Stimulated activated CD8-positive, alpha-beta memory T cell treated with anti-CD3 and anti-CD28 coated beads, Interleukin-12 subunit alpha, Interleukin-12 subunit beta, amount 100 ng/mL, for 1 hour (primary cell): ENCODE data around the gene PROX2.

Source experiments
- DNase-seq: peaks from one replicate; pipeline ENCODE4 v3.0.0-alpha.2; 2020; ENCODE audit warnings: low read depth

The PROX2 gene

DNA sequence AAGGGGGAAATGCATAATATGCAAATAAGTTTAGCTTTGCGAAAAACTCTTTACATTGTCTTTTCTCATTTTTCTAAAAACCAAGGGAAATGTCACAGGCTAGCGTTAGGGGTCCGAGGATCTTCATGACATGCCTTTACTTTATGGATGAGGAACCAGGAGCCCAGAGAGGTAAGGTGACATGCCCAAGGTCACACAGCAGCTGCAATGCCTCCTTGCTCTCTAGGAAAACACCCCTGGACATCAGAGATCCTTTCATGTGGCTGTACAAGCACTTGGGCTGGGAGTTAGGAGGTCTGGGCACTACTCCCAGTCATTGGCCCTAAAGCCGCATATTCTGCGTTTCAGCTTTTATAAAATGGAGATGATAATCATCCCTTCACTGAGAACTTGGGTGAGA is 741 bp downstream of the PROX2 start:
- no peak for DNase-seq

DNA sequence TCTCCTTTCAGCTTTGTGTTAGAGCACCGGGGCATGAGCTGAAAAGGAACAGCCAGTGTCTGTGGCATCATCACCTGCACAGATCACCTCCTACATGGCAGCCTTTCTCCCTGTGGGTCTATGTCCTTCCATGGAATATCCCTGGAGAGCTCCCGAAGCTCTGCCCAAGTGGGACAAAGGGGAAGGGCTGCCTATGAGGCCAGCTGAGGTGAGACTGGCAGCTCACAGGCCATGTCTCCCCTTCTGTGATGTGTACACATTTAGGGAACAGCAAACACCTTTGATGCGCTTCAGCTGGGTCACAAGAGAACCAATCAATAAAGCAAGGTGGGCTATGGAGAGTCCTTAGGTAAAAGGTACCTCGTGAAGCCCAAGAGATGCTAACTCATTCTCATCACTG is 4.1 kb downstream of the PROX2 start:
- no peak for DNase-seq

DNA sequence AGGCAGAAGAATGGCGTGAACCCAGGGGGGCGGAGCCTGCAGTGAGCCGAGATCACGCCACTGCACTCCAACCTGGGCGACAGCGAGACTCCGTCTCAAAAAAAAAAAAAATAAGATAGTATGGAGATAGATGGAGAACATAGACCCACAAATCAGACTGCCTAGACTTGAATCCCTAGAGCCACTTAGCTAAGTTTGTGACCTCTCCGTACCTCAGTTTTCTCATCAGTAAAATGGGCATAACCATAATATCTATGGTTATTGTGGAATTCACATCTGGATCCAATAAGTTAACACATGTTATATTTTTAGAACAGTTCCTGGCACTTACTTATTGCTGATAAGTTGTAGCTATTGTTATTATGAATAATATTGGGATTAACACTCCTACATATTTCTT is 7.2 kb downstream of the PROX2 start:
- DNase-seq, result no peak

DNA sequence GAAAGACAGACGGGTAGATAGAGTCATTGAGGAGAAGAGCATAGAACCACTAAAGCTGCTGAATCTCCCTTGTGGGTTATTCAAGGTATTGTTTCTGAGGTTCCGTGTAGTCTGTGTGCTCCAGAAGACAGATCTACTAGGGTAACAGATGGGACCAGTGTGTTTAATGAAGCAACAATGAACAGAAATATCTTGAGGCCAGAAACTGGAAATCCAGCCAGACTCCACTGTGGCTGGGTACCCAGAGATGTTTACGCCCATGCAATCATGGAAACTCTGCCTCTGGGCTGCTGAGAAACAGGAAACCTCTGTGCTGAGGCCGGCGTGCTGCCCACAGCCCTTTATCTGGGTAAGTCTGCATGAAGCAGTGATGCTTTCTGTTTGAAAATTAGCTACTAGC is 8.3 kb downstream of the PROX2 start:
- DNase-seq, result peak; percentile 32

DNA sequence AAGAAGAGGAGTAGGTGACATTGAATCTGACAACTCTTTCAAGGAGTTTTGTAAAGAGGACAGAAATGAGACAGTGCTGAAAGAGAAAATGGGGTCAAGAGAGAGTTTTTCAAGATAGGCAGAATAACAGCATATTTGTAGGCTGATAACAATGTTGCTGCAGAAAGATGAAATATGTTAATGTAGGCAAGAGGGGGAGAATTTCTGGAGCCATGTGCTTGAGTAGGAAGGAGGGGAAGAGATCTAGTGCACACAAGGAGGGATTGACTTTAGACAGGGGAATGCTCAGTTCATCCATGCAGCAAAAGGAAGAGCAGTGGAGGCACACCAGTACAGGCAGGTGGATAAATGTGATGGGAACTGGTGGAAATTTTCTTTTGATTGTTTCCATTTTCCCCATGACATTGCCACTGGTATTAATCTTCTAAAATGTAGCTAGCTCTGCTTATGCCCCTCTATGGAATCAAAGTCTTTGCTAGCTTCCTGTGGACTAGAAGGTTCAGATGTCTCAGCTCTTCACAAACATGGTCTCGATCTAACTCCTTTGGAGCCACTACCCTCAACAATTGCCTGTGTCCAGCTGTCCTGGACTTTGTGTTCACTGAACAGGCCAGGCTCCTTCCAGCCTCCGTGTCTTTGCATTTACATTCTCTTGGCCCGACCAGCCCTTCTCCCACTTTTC is 9.1 kb downstream of the PROX2 start:
- DNase-seq, result no peak

DNA sequence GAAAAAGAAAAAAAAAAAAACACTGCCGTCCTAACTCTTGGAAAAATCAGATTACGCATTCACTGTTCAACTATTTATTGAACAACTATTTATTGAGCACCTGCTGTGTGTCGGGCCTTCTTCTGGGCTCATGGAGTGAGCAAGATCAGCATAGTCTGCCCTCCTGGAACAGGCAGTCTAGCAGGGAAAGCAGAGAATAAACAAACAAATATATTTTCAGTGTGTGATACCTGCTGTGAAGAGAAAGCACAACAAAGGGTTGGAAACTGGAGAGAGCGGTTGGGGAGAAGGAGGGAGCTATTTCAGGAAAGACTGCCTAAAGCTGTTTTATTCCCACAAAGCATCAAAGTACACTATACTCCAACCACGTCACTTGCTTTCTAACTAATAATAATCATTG is 10.8 kb downstream of the PROX2 start:
- no peak for DNase-seq

DNA sequence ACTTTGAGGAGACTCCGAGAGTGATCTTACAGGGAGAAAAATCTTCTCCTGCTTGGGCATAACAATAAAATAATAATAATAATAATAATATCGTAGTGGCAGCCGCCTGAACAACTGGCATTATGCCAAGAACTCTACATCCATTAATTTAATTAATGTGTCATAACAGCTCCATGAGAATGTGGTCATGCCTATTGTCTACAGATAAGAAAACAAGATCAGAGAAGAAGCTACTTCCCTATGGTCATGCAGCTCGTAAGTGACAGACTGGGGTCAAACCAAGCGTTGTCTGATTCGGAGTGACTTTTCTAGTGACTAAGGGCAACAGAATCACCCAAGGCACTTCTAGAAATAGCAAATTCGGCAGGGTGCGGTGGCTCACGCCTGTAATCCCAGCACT is 11.7 kb downstream of the PROX2 start:
- DNase-seq, result no peak

DNA sequence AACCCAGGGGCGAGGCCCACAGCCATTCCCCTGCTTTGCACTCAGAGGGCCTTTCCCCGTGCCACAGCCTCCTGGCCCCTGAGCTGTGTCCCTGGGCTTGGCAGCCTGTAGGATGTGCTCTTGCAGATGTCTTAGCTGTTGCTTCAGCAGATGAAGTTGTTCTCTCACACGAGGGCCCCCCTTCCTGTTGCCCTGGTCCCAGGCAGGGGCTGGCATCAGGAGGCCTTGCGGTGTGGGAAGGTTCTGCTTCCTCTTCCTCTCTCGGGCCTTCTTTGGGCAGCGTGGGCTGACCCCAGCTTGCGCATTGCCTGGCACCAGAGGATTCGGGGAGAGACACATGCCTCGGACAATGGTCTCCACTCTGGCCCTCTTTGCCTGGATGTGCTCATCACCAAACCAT is 12.7 kb downstream of the PROX2 start:
- DNase-seq, result no peak

DNA sequence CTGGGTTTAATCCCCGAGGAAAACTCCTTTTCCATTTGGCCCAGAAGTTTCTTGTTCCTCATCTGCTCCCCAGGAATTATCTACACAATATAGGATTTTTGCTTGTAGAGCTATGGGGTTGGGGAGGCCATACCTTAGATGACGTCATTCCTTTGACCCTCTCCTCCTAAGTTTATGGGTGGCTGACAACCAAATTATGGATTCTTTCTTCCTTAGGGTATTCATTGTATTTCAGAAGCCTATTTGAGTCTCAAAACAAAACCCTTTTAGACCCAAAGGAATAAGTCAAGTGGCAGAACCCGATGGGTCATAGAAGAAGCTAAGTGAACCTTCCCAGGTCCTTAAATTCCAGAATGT is 14.2 kb downstream of the PROX2 start:
- no peak for DNase-seq

DNA sequence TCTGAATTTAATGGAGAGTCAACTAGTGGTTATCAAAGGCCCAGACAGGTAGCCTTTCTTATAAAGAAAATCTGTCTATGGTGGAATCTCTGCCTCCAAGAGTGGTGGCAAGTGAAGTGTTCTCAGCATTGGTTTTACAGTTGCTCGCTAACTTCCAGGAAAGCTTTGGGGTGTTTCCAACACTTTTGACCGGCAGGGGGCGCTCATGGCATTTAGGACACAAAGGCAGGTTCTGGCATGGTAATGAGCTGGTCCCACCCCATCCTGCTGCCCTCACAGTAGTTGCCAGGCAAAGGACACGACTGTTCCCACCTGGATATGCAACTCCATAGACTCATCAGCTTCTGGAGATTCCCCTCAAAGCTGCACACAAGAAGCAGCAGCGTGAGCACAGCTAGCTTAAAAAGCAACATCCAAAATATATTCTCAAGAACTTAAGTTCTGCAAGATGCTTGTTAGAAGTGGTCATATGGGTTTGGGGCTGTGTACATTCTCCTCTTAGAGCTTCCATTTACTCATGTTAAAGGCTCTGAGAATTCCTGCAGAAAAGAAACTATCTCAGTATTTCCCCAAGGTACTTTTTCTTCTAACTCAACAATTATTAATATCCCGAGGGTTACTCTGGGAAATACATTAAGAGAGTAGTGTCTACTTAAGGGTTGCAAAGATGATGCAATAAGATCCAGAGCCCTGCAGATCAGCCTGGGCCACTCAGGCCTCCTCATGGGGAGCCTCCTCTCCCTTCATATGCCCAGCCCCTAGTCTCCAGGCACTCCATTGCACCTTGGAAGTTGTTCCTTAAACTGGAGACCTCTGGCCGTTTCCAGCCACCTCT is 14.8 kb downstream of the PROX2 start:
- peak; percentile 95 for DNase-seq

DNA sequence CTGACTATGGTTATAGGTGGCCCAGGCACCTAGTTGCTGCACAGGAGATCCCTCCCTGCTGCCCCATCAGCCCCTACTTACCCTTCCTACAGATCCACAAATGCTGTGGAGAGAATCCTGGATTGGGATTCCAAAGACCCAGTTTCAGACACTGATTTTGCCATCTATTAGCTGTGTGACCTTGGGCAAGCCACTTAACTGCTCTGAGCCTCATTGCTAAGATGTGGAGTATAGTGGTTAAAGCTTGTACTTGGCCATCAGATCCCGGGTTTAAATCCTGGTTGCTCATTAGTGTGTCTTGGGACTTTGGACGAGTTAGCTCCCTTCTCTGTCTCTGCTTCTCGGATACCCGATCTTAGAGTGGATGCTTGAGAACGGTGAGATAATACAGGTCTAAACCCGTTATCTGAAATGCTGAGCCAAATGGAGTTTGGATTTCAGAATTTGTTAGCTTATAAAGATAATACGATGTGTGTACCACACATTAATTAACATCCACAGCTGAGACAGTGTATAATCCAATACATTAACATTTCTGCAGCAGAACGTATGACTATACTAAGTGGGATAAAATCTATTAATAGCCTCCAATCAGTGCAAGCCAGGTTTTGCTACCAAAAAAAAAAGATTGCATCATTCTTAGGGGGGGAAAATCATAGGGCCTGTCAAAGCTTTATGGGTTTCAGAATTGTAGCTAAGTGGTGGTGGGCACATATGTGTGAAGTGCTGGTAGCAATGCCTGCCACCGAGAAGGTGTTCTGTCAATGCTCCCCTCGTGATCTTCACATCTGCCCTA is 16.0 kb downstream of the PROX2 start:
- no peak for DNase-seq

DNA sequence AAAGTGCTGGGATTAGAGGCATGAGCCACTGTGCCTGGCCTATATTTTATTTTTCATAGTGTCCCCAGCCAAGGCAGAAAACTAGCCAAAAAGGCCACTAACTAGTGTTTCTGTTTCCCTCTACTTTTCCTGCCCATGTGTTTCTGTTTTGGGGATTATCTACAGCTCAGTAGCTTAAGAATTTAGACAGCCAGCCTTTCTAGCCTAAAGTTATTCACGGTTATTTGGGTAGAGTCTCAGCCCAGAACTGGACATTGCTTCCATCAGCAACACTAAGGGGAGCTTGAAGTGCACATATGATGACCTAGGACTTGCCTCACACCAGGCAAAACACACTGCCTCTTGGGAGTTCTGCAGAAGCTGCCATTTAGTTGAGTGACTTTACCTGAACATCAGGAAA is 17.9 kb downstream of the PROX2 start:
- DNase-seq, result no peak

DNA sequence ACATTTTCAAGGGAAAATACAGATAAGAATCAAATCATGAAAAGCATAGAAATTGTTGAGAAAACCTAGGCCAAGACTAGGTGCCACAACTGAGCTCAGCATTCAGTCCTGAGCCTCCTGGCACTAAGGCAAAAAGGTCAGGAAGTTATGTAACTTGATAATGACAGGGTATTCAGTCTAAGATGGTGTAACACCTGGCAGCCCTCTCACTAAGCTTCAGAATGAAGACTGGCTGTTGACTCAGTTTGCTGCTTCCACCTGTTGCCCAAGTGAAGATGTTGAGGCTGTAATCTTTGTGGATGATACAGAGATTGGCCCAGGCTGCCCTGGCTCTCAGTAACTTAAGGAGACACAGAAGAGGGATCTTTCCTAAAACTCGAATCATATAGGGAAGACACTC is 19.6 kb downstream of the PROX2 start:
- no peak for DNase-seq

DNA sequence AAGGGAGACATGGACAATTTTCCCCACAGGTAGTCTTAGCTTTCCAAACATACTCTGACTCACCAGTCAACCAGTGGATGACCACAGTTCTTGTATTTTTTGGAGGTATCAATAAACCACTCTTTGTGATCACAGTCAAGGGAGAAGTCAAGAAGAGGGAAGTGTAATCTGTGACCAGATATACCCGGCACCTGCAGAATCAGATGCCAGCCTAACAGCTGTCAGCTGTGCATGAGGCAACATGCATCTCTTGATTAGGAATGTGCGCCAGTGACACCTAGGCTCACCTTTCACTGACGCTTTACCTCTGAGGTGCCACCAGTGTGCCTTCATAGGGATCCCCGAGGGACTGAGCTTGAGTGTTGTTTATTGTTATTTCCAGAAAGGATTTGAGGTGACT is 20.0 kb downstream of the PROX2 start:
- DNase-seq, result no peak

DNA sequence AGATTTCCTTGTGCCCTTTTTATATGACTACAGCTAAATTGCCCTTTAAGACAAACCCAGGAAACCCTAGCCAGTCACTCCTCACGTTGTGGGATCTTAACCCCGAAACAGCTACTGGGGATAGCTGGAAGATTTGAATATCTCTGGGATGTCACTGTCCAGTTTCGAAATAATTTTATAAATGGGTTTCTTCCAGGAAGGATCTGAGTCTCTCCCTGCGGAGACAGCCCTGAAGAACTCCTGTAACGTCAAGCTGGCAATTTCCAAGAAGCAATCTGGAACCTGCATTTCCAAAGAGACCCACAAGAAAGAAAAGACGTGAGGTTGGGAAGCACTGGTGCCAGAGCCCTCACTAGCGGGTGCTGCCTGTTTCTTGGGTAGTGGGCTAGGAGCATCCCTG is 20.9 kb downstream of the PROX2 start:
- DNase-seq, result no peak

DNA sequence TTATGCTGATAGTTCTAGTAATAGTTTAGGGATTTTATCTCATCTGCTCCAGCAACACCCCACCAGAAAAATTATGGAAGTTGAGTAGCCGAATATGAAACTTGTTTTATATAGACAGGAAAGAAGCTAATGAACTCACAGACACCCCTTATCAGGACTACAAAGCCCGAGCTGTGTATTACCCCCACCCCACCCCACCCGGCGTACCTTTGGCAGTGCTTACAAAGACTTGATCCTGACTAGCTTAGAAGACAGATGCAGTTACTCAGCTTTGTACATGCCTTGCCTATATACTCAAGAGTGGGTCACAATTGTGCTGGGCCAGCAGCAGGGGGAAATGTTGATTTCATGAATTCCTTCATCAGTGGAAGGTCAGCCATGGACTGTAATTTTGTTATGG is 22.4 kb downstream of the PROX2 start:
- no peak for DNase-seq

DNA sequence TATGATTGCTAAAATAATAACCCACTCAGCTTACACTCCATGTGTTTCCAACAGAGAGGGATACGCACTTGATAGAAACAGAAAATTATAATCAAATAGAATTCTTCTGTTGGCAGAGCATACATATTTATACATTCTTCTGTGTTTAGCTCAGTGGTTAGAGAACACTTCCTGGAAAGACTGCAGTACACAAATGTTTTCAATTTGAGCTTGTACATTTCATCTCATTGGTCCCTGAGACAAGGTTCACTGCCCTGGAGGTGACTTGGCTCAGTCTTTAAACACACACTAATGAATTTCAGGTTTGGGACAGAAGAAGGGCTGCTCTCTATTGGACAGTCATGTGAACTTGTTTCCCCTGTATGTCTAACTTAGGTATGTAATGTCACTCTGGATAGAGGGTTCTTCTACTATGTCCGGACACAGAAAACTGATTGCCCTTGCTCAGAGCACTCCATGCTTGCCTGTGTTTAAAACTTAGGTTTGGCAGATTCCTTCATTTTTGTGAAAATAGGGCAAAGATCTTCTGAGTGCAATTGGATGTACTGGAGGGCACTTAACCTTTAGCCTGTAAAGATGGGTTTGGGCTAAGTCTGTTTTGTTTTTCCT is 22.9 kb downstream of the PROX2 start:
- no peak for DNase-seq

DNA sequence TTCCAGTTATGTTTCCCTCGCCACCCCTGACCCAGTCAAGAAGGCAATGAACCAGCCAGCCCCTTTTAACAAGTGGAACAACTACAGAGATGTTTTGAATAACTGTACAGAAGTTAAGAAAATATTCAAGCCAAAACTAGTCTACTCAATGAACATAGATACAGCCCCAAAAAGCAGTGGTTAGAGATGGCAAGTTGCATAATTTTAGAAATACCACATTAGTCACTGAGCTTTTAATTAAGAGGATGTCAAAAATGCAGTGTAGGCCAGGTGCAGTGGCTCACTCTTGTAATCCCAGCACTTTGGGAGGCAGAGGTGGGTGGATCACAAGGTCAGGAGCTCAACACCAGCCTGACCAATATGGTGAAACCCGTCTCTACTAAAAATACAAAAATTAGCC is 27.2 kb downstream of the PROX2 start:
- DNase-seq, result no peak

DNA sequence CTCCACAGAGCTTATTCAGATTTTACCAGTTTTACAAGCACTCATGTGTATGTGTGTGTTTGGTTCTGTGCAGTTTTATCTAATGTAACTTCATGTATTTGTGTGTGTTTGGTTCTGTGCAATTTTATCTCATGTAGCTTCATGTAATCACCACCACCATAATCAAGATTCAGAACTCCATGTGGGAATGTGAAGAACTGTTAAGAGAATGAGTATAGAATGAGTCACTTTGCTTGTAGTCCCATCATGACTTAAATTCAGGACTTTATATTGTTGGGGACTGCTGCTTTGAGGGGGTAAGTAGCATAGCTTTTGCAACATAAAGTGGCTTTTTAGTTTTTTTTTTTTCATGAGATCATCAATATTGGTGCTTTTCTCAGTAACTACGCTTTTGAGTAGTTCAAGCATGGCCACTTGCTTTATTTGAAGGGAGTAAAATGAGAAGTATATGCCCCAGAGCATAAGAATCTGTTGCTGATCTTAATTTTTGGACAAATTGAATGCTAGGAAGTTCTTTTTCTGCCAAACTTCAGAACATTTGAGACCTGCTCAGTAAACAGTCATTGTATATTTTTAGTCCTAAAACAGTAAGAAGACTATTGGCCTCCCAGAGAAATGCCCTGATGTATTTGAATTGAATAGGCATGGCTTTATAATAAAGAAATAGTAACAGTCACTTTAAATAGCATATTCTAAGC is 28.8 kb downstream of the PROX2 start:
- no peak for DNase-seq

DNA sequence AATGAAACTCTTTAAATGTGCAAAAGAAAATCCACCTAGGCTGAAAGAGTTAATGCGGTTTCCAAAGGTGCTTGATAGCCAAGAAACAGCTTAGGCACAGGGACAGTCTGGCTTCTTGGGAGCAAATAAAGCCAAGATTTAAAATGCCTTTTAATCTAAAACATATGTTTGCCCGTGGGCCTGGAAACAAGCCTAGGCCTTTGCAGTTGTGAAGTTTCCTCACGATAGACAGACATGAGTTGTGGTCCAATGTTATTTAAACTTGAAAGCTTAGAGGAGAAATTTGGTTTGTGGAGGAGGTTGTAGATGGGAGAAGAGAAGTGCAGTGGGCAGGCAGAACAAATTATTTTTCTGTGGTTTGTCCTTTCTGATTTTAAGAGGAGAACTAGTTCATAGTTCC is 29.8 kb downstream of the PROX2 start:
- DNase-seq, result no peak

DNA sequence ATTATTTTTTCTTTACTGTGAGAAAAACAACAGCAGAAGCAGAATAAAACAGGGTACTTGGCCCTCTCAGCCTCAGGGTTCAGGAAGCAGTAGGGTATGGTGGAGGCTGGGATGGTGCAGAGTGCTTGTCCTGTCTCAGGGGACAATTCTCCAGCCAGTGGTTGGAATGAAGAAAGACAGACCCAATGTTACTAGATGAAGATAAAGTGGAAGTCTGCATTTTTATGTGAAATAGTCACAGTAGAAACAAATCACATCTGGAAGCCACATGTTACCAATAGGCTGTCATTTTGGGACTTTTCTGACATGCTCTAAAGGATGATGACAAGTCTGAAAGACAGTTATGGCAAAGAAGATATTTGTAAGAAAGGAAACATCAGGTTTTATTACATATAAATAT is 32.3 kb downstream of the PROX2 start:
- DNase-seq, result no peak
